SW 1271 (cell line): ENCODE results near the gene DNM3.

Experiments
- DNase-seq, 2 experiments: peaks; one replicate each; lab custom pipeline; 2025; lab: John Stamatoyannopoulos, UW

Gene DNM3

DNA sequence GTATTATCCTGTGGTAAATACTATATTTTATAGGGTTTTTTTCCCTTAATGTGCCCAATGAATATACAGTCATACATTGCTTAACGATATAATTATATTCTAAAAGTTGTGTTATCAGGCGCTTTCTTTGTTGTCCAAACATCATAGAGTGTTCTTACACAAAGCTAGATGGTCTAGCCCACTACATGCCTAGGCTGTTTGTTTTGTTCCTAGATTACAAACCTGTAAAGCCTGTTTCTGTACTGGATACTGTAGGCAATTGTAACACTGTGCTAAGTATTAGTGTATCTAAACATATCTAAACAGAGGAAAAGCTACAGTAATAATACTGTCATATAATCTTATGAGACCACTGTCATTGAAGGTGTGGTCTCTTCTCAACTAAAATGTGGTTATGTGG lies 336.6 kb downstream of the DNM3 start:
- no peak for DNase-seq

DNA sequence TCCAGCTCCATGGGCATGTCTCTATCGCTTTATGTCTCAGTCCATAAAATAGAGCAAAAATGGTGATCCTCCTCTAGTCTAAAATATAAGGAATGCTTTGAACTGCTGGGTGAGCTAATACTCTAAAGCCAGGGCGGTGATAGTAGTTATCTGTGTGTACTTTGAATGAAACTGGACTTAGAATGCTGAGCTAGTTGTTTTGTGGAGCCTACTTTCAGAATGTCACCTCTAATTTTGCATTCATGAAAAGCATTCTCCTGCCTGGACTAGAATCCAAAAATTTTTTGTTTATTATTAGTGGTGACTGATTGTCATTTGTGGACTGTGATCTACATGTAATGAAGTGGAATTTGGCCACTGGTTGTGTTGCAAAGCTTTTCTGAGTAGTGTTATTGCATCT lies 337.6 kb downstream of the DNM3 start:
- no peak for DNase-seq

DNA sequence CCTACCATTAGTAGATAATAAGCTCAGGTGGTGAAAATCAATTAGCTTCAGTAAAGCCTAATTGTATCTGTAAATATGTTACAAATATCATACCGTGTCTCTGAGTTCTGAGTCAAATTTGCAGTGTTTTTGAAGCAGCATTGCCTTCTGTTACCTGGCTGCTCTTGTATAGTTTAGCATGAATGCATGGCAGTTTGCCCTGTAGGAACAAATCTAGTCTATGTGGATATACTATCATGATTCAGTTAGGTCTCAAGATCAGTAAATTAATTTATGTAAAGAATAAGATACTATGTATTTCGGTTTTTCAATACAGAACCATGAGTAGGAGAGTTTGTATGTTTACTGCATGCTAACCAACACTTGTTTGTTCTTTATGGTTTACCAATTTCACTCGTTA lies 338.6 kb downstream of the DNM3 start:
- DNase-seq = no peak

DNA sequence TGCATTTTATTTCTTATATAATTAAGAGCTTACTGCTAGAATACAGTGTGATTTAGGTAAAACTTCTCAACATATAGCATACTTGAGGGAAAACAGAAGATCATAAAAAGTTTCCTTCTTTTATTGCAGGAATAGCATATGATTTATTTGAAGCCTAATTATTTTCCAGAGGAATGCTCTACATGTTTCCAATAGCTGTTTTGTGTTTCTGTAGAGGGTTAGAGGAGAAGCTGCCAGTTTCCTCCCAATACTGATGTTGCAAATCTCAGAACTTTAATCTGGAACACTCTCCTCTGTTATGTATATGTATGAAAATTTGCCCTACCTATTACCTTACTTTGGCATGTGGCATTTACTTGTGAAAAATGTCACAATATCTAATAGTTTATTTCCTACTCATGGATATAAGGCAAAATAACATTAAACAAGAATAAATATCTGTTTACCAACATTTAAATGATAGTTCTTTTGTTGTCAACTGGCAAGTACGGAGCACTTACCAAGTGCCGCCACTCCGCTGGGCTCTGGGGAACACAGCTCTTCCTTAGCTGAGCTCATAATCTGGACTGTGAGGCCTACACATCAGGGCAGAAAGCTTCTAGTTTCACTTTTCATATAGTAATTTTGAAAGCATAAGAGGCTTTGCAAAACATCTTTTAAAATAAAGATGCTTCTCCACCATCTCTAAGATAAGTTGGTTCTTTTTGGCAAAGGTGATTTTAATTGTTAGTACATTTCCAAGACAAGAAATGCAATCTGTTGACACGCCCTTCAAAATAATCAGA lies 339.4 kb downstream of the DNM3 start:
- no peak for DNase-seq

DNA sequence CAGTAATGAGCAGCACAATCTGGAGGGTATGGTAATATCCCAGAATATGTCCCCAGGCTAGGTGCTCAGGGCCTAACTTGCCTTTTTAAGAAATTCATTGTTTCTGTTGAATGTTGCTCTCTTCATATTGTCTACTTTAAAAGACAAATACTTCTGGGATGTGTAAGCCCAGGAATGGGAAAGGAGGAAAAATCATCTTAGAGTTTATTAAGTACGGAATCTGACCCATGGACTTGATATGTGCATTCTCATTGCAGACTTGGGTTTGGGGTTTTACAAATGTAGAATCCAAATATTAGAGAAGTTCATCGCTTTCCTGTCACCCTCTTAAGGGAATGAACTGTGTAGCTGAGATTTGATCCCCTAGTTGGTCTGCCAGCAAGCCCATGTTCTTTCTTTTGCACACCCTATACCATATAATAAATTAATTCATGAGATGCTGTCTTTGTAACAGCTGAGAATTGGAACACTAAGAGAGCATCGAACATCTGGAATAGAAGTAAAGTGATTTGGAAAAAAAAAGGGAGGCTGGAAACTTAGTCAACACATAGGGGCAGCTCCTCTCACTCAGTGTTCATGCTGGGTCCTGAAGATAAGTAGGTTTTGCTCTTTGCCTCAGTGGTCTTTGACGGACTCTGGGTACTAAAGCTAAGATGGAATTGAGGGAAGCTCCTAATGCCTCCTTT lies 343.4 kb downstream of the DNM3 start:
- no peak for DNase-seq

DNA sequence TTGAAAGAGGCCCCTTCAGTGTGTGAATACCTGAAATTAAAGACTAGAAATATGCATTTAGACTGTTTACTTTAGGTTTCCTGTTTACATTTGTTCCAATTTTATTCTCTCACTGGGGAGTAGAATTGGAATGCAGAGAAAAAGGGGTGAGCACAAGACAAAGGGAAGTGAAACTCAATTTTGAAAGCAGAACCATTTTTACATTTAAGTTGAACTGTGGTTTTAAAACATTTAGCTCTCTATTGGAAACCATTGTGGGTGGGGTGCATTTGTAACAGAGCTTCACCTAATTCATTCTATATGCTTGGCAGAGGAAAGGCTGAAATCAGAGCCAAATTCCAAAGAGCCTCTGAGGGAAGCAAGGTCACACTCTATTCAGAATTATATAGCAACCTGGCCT lies 343.9 kb downstream of the DNM3 start:
- no peak for DNase-seq

DNA sequence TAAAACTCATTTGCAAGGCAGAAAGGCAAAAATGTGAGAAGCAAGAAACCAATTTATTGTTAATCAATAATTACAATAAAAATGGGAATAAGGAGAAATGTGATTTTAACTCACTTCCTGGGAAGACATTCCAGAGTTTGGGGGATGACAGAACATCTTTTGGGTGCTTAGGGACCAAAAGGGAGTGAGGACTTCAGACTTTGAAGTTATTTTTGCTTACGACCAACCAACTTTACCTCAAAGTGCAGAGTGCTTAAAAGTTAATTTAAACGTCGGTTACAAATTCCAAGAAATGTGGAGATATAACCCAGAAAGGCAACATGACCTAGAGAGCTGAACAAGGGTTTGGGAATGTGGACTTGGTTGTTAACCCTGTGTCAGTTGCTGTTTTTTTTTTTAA lies 344.7 kb downstream of the DNM3 start:
- no peak for DNase-seq

DNA sequence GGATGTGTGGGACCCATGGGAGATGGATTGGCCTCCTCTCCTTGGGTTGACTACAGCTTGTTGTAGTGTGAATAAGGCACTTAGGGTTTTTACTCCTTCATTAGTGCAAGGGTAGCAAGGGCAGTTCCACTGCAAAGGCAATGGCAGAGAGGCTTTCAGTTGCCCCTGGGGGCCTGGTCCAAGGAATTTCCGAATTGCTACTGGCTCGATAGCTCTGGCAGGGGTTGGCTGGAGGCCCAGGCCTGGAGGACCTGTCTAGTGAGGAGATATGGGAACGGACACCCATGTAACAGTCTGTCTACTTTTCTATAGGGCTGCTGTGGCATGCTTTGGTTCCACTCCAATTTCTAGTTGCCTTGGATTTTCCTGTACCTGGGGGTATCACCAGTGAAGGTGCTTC lies 360.3 kb downstream of the DNM3 start:
- no peak for DNase-seq

DNA sequence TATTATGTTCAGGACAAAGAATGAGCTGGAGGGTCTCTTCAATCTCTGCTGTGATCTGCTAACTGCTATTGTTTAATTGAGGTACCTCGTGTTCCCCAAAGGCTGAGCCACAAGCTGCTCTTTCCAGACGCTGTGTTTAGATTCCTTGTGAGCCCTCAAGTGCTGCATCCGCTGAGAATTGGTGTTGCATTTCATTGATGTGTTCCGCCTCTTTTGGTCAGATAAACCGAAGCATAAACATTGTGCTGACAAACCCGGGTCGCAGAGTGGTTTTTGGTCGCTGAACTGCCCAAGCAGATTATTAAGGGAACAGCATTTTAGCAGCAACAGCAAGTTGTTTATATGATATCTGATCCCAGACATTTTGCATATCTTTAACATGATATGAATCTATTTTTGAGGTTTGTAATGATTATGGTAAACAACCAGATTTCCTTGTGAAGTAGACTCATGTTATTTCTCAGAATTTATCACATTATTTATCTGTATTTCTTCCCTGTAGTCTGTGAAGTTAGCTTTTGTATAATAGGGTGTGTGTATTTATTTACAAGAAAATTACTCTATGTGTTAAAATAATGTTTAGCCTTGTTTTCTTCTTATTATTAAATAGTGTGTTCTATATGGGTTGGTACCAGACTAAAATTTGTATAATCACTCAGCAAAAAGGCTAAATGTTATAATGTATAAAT lies 362.0 kb downstream of the DNM3 start:
- no peak for DNase-seq

DNA sequence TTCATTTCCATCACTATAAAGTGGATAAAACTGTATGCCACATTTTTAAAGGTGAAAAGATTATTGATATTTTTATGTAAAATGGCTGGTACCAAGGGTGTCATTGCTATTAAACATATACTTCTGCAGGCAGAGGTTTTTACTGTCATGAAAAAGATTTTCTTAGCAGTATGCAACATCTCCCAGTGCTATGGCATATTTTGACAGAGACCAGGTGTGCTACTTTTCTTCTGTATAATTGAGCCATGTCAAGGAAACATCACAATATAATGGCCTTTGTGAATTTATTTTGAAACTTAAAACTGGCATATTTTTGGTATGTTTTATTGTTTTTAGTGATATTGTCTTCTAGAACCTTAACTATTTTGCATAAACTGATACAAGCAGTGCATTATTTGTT lies 362.6 kb downstream of the DNM3 start:
- DNase-seq = no peak

DNA sequence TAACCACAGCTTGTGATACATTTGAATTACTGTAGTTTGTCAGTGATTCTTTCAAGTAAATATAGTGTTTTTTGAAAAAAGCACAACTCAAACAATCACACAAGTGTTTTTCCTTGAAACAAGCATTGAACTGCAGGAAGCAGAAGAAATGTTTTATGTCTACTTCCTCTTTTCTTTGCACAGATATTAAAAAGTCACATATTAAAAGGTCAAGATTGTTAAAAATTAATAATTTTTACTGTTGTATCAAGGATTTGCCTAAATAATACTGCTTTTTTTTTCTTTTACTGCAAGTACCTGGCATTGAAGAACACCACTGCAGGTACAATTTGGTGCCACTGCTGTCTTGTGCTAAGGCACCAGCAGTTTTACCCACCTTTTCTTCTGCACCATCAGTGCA lies 365.0 kb downstream of the DNM3 start:
- DNase-seq = no peak

DNA sequence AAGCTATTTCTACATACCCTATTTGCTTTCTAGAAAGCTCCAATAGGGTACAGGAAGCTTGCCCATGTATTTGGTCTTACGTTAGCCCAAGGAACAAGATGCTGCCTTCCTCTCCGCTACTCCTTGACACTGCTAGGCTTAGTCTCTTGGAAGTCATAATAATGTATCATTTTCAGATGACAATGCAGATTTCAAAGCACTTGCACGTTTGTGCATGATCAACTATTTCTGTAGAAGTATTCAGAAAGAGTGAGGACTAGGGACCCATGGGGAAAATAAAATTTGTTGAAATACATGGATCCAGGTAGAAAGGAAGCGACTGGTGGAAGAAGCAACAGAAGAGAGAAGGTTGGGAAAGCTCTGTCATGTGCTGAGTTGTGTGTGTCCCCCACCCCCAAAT lies 367.3 kb downstream of the DNM3 start:
- DNase-seq = no peak

DNA sequence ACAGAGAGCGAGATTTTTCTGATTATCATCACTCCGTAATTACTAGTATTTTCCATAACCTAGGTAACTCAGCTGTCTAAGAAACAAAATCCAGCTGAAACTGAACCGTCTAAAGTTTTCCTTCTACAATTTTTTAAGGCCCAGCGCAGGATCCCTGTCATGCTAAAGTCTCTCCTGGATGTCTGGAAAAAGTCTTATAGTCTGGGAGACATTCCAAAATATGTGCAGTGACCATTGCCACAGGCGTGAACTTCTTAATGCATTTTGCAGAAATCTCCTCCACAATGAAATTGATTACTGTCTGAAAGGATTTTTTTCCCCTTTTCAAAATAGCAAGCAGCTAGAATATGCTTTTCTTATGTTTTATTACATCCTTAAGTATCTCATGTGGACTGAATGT lies 369.9 kb downstream of the DNM3 start:
- no peak for DNase-seq

DNA sequence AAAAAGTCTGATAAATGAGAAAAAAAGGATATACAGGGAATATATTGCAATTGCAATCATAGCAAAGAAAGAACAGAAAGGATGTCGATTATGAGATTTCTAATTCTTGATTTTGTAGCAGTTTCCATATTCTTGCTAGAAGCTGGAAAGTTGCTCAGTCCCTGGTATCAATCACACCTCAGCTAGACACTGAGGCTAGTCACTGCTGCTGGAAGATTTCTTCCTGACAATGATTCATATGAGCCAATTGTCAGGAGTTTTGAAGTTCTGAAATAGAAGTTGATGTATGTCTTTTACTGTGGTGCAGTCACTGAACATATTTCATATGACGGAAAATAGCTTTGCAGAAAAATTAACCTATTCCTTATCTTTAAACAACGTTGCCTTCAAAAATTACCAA lies 370.8 kb downstream of the DNM3 start:
- DNase-seq = no peak

DNA sequence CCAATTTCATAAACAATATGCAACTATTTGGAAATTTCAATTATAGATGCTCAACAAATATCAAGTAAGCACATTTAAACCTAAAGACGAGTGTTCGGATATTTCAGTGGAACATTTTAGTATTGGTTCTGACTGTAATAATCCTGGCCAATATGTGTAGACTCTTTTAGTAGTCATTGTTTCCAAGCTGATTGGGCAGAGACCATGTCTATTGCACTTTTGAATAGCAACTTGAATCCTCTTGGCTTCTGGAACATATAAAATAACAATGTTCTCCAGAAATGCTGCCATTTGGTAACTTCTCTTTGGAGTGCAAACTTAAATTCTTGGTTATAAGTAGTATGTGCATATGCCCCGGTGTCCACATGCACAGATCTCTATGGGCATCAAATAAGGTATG lies 373.7 kb downstream of the DNM3 start:
- DNase-seq = no peak

DNA sequence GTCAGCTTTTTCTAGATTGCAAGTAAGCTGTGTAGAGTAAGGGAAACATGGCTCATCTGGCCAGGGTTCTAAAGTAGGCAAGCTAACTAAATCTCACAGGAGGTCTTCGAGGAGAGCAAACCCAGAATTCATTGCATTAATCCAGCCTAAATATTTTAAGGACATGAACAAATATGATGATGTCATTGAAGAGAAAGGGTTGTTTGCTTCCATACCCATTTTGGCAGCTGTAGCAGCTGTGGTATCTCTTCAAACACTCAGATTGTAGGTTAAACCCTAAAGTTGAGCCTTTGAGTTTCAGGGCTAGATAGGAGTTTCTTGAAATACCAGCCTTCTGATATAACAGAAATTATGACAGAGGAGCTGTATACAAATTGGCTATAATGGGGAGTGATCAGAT lies 378.7 kb downstream of the DNM3 start:
- DNase-seq = no peak

DNA sequence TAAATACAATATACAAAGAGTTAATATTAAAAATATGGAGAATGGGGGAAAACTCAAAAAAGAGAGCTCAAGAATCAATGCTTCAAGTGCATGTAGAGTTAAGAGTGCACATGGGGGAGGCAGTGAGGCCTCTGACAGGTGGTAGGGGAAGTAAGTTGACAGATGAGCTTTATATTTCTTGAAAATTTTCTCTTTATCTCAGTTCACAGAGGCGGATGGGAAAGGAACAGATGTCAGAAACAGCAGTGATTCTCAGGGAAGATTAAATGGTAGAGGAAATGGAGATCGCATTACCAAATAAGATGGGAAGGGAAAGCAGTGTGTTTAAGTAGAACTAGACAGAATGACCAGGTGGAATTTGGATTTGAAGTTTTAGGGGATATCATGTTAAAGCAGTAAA lies 379.1 kb downstream of the DNM3 start:
- no peak for DNase-seq

DNA sequence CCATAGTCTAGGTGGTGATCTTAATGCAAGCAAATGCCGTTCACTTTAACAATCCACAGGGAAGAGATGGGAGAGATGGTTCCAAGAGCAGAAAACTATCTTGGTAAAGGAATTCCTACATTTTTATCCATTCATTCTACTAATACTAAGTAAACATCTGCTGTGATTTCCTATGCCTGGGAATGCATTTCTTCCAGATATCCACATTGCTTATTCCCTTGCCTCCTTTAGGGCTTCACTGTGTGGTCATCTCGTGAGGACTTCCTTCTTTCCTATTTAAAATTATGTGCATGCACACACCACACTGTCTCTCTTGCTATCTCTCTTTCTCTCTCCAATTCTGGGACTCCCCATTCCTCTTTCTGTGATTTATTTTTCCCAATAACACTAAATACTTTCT lies 380.1 kb downstream of the DNM3 start:
- DNase-seq = no peak

DNA sequence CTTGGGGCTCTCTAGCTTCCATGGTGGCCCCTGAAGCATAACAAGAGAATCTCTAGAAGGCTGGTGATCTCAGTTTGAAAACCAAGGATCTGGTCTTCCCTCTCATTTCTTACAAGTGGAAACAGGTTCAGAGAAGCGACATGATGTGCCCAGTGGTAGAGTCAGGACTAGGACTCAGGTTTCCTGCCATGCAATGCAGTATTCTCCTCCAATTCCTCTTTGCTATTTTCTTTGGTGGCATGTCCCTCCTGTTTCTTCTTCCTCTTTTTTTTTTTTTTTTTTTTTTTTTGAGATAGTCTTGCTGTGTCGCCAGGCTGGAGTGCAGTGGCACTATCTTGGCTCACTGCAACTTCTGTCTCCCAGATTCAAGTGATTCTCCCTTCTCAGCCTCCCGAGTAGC lies 383.6 kb downstream of the DNM3 start:
- DNase-seq = no peak

DNA sequence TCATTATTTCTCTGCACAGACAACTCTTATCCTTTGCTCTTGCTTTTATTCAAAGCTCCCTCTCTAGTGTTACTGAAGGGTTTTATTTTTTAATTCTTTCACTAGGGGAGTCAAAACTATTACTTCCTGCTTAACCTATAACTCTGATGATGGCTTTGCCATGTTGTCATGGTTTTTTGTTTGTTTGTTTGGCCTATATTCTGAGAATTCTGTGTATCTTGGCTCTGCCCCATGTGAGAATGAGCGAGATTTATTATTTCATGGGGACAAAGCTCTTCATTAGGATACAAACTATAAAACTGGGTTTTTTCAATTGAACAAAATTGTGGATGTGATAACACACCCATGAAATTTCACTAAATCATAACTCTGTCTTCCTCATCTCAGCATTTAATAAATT lies 388.6 kb downstream of the DNM3 start:
- DNase-seq = no peak

DNA sequence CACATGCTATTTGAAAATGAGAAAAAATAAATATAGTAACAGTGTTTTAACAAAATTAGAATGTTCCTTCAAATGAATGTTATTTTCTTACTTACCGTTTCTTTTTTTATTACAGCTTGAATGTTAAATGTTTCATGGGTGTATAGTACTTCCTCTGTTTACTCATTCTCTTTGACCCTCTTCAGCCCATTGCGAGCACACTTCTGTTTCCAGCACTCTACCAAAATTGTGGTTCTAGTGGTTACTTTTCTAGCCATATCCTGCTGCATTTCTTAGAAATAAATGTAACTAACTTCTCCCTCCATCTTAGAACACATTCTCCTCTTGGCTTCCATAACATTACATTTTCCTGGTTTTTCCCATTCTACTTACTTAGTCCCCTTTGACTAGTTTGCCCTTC lies 389.2 kb downstream of the DNM3 start:
- DNase-seq = no peak

DNA sequence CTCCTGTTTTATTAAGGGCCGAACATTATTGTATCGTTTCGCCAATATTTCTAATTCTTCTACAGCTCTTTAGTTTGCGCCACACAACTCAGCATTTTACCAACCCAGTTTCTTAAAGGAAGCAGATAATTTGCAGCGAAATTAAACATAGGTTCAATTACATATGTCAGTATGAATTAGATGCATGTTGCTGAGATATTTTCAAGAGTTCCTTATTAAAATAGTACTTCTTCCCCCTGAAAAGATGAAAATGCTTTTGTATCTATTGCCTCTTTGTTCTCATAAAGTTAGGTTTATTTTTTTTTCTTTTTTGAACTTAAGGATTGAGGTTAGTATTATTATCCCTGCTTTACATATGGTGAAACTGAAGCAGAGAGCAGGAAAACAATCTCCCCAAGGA lies 395.7 kb downstream of the DNM3 start:
- no peak for DNase-seq

DNA sequence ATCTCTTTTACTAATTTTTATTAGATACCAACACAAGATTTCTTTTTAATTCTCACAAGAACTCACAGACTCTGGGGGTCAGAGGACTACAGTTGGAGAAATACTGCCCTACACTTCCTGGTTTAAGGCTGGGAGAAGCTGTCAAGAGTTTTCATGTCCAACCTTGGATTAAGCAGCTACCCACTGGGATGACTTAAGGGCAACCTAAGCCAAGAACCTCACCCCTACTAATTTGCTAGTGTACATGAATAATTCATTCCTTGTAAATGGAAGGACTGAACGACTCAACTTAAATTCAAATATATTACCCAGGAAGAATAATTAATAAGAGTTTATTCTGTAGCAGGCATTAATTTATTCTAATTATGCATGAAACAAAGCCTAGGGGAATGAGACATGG lies 396.9 kb downstream of the DNM3 start:
- DNase-seq = no peak
